Measurements from ENCODE around the gene NRF1. TPM values are rescaled to one million over a fixed set of nuclear protein-coding genes. Genes with fewer than 3 reads are reported as not detected.

The NRF1 gene
- total and polyA plus RNA-seq, 4 donors = 6.9 to 33.3 (median 14.8) TPM

- no peak for TF ChIP-seq CTCF (IDR thresholded peaks at IDR 0.05; ENCODE audit: control extremely low read depth, extremely low read depth)
- Histone ChIP-seq H3K9ac (ENCODE audit: insufficient read depth in 1 of 2, low read length in 2 of 2) (no peak overlapping the region), H3K9me3 (ENCODE audit: control insufficient read depth in 4 of 4, insufficient read depth in 3 of 4, low read length in 3 of 4) (no peaks in the 10 kb centered on the region), H3K27ac (ENCODE audit: low read depth in 1 of 2, low read length in 1 of 2) (no peak overlapping the region), H3K27me3 (ENCODE audit: control insufficient read depth in 3 of 3, insufficient read depth in 3 of 3, low read length in 2 of 3) (no peaks in the 10 kb centered on the region), H3K4me1 (ENCODE audit: control insufficient read depth in 5 of 5, insufficient read depth in 5 of 5, low read length in 5 of 5) (no peaks in the 10 kb centered on the region), H3K4me3 (no peak overlapping the region), H3K36me3 (ENCODE audit: control insufficient read depth in 4 of 4, insufficient read depth in 4 of 4, low read length in 4 of 4) (no peaks in the 10 kb centered on the region)
- no peak for ATAC-seq (ENCODE audit: insufficient read depth, low FRiP score)
- no peak for DNase-seq
- 91 to 93% methylated on average over 3 of the region's 3 CpGs for WGBS, 2 donors
Measured at GRCh38 chr7:129765352-129765751, 153.8 kb downstream of the NRF1 start.

- DNase-seq = no peak
- Histone ChIP-seq H3K36me3 (ENCODE audit: control insufficient read depth in 4 of 4, insufficient read depth in 4 of 4, low read length in 4 of 4) (no peaks in the 10 kb centered on the region), H3K9me3 (ENCODE audit: control insufficient read depth in 4 of 4, insufficient read depth in 3 of 4, low read length in 3 of 4) (no peaks in the 10 kb centered on the region), H3K9ac (ENCODE audit: insufficient read depth in 1 of 2, low read length in 2 of 2) (no peak overlapping the region), H3K27me3 (ENCODE audit: control insufficient read depth in 3 of 3, insufficient read depth in 3 of 3, low read length in 2 of 3) (no peaks in the 10 kb centered on the region), H3K27ac (ENCODE audit: low read depth in 1 of 2, low read length in 1 of 2) (no peak overlapping the region), H3K4me1 (ENCODE audit: control insufficient read depth in 5 of 5, insufficient read depth in 5 of 5, low read length in 5 of 5) (no peaks in the 10 kb centered on the region), H3K4me3 (no peak overlapping the region)
- 83 to 89% methylated on average over 12 of the region's 12 CpGs for WGBS, 2 donors
- no peak for TF ChIP-seq CTCF (IDR thresholded peaks at IDR 0.05; ENCODE audit: control extremely low read depth, extremely low read depth)
- ATAC-seq (ENCODE audit: insufficient read depth, low FRiP score) = no peak
Measured at GRCh38 chr7:129767120-129768015, 155.8 kb downstream of the NRF1 start.

- 86 to 91% methylated on average over 17 of the region's 17 CpGs for WGBS, 2 donors
- ATAC-seq (ENCODE audit: insufficient read depth, low FRiP score) (no peak), DNase-seq (no peak)
- Histone ChIP-seq H3K36me3 (ENCODE audit: control insufficient read depth in 4 of 4, insufficient read depth in 4 of 4, low read length in 4 of 4) (no peaks in the 10 kb centered on the region), H3K9ac (ENCODE audit: insufficient read depth in 1 of 2, low read length in 2 of 2) (no peak overlapping the region), H3K4me1 (ENCODE audit: control insufficient read depth in 5 of 5, insufficient read depth in 5 of 5, low read length in 5 of 5) (no peaks in the 10 kb centered on the region), H3K4me3 (no peak overlapping the region), H3K9me3 (ENCODE audit: control insufficient read depth in 4 of 4, insufficient read depth in 3 of 4, low read length in 3 of 4) (no peaks in the 10 kb centered on the region), H3K27me3 (ENCODE audit: control insufficient read depth in 3 of 3, insufficient read depth in 3 of 3, low read length in 2 of 3) (no peaks in the 10 kb centered on the region), H3K27ac (ENCODE audit: low read depth in 1 of 2, low read length in 1 of 2) (no peak overlapping the region)
- TF ChIP-seq CTCF (IDR thresholded peaks at IDR 0.05; ENCODE audit: control extremely low read depth, extremely low read depth) = no peak
Measured at GRCh38 chr7:129768614-129769399, 157.3 kb downstream of the NRF1 start.

Measured in lung (tissue), 12 donors.